Colonic mucosa (tissue), 4 donors: Measurements from ENCODE around the gene SYNE1. TPM values are rescaled to one million over a fixed set of nuclear protein-coding genes. Genes with fewer than 3 reads are reported as not detected.

Source experiments
- DNase-seq: peaks from one replicate; pipeline ENCODE4 v3.0.0-alpha.2; 2020
- H3K27ac ChIP-seq: fragments of 200-600 bp; one replicate; pipeline ENCODE4 v1.8.0; 2021
- H3K27me3 ChIP-seq: fragments of 200-600 bp; one replicate; pipeline ENCODE4 v1.8.0; 2021
- H3K36me3 ChIP-seq: fragments of 200-600 bp; one replicate; pipeline ENCODE4 v1.8.0; 2021
- H3K4me1 ChIP-seq: fragments of 200-600 bp; one replicate; pipeline ENCODE4 v1.8.0; 2021; ENCODE audit warnings: mild to moderate bottlenecking
- H3K4me3 ChIP-seq: fragments of 200-600 bp; one replicate; pipeline ENCODE4 v1.8.0; 2021
- H3K9ac ChIP-seq, 2 donors: one replicate each; pipeline ENCODE4 v1.7.0; 2013; ENCODE audit warnings: control low read depth in 2 of 2, low read depth in 2 of 2, low read length in 2 of 2
- H3K9me3 ChIP-seq: fragments of 200-600 bp; one replicate; pipeline ENCODE4 v1.8.0; 2021
- CTCF ChIP-seq: fragments of 200-600 bp; IDR thresholded peaks from one replicate; pipeline ENCODE4 v1.8.0; 2022; ENCODE audit warnings: antibody characterized with exemption, mild to moderate bottlenecking
- intact Hi-C: fragments of 100-400 bp; cut with DNase I; formaldehyde crosslinking; loops from one replicate; pipeline ENCODE4 v1.14.1; 2022
- total RNA-seq, 2 donors: library from RNA; stranded (reverse); fragmentation: NEBNext Ultra II Directional in 1 of 2; extraction: Animal tissue kit (Norgen Biotek cat#: 25700) in 1 of 2; gene quantifications; one replicate each; pipeline ENCODE4 v1.2.1, GENCODE V29; 2021
- donor health status: healthy.
- donor health status: DM: no; HTN: no; CAD: no.
- donor health status: DM: no; HTN: no; CAD: no.

The SYNE1 gene
- total RNA-seq, 2 donors from 2014 or later = 11.6 to 23.7 TPM

GRCh38 chr6:152453421-152453820 is 183.7 kb downstream of the SYNE1 start:
- Histone ChIP-seq H3K27ac (no peak overlapping the region), H3K9ac (no peak overlapping the region), H3K4me3 (no peak overlapping the region), H3K36me3 (no peaks in the 10 kb centered on the region), H3K4me1 (no peaks in the 10 kb centered on the region), H3K9me3 (no peaks in the 10 kb centered on the region), H3K27me3 (no peaks in the 10 kb centered on the region)
- no peak for DNase-seq
- no peak for TF ChIP-seq CTCF
- intact Hi-C loops = loop anchor here (10.0 kb wide), 1 partner anchor 931 kb away; no protein-coding TSS in a partner anchor

GRCh38 chr6:152452639-152453038 is 184.5 kb downstream of the SYNE1 start:
- Histone ChIP-seq H3K9me3 (no peaks in the 10 kb centered on the region), H3K36me3 (no peaks in the 10 kb centered on the region), H3K27me3 (no peaks in the 10 kb centered on the region), H3K4me3 (no peak overlapping the region), H3K27ac (no peak overlapping the region), H3K4me1 (no peaks in the 10 kb centered on the region), H3K9ac (no peak overlapping the region)
- no peak for DNase-seq
- intact Hi-C loops = loop anchor here (10.0 kb wide), 1 partner anchor 932 kb away; no protein-coding TSS in a partner anchor
- no peak for TF ChIP-seq CTCF

- intact Hi-C loops = loop anchor here (10.0 kb wide), 1 partner anchor 934 kb away; no protein-coding TSS in a partner anchor
Observed at GRCh38 chr6:152450519-152450918, 186.6 kb downstream of the SYNE1 start.

GRCh38 chr6:152441902-152442301 is 195.3 kb downstream of the SYNE1 start:
- TF ChIP-seq CTCF = no peak
- H3K36me3 ChIP-seq = no peaks in the 10 kb centered on the region
- no peaks in the 10 kb centered on the region for H3K9me3 ChIP-seq
- no peak overlapping the region for H3K9ac ChIP-seq
- intact Hi-C loops = no loop called here
- DNase-seq = no peak
- H3K4me3 ChIP-seq = no peak overlapping the region
- no peak overlapping the region for H3K27ac ChIP-seq
- H3K4me1 ChIP-seq = no peaks in the 10 kb centered on the region
- H3K27me3 ChIP-seq = no peaks in the 10 kb centered on the region

More at GRCh38 chr6:152450519-152450918, 186.6 kb downstream of the SYNE1 start:
- TF ChIP-seq CTCF = no peak
- Histone ChIP-seq H3K9ac (no peak overlapping the region), H3K27ac (no peak overlapping the region), H3K4me1 (no peaks in the 10 kb centered on the region), H3K36me3 (no peaks in the 10 kb centered on the region), H3K9me3 (no peaks in the 10 kb centered on the region), H3K27me3 (no peaks in the 10 kb centered on the region), H3K4me3 (no peak overlapping the region)
- DNase-seq = no peak

GRCh38 chr6:152435816-152436215 is 201.3 kb downstream of the SYNE1 start:
- H3K4me3 ChIP-seq = no peak overlapping the region
- no peaks in the 10 kb centered on the region for H3K9me3 ChIP-seq
- no peaks in the 10 kb centered on the region for H3K36me3 ChIP-seq
- H3K9ac ChIP-seq = no peak overlapping the region
- no peaks in the 10 kb centered on the region for H3K27me3 ChIP-seq
- intact Hi-C loops = no loop called here
- DNase-seq = no peak
- H3K4me1 ChIP-seq = no peaks in the 10 kb centered on the region
- H3K27ac ChIP-seq = no peak overlapping the region
- no peak for TF ChIP-seq CTCF

- Histone ChIP-seq H3K9ac (no peak overlapping the region), H3K36me3 (no peaks in the 10 kb centered on the region), H3K4me1 (no peaks in the 10 kb centered on the region), H3K4me3 (no peak overlapping the region), H3K27ac (no peak overlapping the region), H3K9me3 (no peaks in the 10 kb centered on the region), H3K27me3 (no peaks in the 10 kb centered on the region)
- no peak for DNase-seq
- intact Hi-C loops = no loop called here
- no peak for TF ChIP-seq CTCF
Observed at GRCh38 chr6:152432758-152433157, 204.4 kb downstream of the SYNE1 start.
